ENCODE data around the gene GALNT7.

The GALNT7 gene

DNA sequence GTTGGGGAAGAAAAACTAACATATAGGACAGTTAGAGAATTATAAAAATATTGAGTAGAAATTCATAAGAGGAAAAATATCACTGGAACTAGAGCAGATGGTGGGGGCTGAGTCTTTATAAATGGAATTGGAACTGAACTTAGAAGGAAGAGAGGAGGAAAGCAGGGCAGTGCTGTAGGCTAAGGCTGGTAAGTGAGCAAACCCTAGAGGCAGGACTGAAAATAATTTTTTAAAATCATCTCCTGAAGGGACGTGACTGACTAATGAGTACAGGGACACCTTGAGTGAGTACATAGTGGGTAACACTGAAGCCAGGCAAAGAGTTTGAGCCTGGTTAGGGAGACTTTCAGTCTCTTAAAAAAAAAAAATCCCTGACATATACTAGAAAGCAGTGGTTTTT lies 63.3 kb downstream of the GALNT7 start:
- H3K4me3 ChIP-seq (ENCODE audit: low read depth, low read length), result no peak overlapping the region

DNA sequence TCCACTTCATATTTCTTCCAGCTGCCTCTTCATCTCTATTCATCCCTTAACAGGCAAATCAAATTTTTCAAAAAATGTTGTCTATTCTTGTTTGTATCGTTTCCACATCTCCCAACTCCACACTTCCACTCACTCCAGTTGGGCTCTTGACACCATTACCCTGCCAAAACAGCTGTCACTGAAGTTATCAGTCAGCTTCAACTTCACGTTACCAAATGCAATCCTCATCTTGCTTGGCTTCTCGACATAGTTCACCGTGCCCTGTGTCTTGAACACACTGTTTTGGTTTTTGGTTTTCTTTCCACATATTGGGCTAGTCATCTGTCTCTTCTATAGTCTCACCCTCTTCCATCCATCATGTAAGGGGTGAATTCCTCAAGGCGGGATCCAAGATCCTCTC lies 65.2 kb downstream of the GALNT7 start:
- H3K4me3 ChIP-seq (ENCODE audit: low read depth, low read length), result no peak overlapping the region

DNA sequence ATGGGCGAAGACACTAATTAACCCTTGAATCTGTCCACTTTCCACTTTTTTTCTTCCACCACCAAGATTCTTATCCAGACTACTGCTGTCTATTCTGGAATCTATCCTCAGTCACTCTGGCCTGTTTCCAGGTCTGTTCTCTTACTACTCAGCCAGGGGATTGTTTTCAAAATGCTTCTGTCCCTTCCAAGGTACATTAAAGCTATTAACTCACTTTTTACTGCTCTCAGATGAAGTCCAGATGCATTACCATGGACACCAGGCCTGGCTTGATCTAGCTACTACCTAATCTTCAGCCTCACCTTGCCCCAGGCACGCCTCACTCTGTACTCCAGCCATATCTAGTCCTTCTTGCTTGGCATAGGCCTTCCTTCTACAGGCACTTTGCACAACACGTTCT lies 66.4 kb downstream of the GALNT7 start:
- H3K4me3 ChIP-seq (ENCODE audit: low read depth, low read length), result no peak overlapping the region

DNA sequence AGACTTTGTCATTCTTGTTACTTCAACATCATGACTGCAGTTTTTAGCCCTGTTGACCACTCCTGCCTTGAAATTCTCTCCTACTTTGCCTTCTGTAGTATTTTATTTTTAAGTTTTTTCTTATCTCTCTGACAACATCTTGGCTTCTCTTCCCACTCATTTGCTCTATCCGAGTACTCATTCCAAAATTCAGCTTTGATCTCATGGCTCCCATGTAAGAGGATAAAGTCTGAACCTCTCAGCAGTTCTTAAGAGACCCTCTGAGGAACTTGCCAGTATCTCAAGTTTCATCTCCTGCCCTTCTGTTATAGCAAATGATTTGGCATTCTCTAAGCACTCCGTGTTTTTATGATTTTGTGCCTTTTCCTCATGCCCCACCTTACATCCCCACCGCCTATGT lies 67.7 kb downstream of the GALNT7 start:
- H3K4me3 ChIP-seq (ENCODE audit: low read depth, low read length), result no peak overlapping the region

DNA sequence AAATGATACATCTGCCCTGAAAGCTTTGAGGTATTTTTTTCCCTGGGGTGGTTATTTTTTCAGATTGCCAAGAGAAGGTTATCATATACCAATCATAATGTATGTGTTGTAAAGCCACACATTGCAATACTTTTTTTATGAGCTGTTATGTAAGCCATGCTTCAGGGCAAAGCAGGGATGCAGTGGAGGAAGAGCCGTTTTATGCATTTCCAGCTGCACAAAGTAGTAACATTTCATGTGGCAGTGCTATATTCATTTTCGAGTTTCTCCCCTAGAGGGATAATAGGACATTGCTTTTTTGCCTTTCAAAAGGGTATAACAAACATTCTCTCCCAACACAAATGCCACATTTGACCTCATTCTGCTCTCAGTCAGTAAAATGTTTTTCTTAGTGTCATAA lies 68.5 kb downstream of the GALNT7 start:
- H3K4me3 ChIP-seq (ENCODE audit: low read depth, low read length), result no peak overlapping the region

DNA sequence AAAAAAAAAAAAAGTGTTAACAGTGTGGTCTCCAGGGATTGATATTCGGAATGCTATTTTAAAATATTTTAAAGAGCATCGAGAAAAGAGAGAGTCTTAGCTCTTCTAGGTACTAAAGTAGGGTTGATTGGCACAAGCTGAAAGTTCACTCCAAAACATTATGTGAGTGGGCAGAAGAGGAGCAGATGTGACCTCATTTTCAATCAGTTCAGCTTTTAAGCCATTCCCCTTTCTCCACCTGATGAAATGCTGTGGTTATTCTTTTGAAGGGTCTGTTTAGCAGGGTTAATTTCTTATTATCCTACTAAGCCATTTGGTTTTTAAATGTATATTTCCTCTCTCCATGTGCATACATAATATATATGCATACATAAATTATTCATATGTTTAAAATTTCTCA lies 69.2 kb downstream of the GALNT7 start:
- H3K4me3 ChIP-seq (ENCODE audit: low read depth, low read length), result no peak overlapping the region

DNA sequence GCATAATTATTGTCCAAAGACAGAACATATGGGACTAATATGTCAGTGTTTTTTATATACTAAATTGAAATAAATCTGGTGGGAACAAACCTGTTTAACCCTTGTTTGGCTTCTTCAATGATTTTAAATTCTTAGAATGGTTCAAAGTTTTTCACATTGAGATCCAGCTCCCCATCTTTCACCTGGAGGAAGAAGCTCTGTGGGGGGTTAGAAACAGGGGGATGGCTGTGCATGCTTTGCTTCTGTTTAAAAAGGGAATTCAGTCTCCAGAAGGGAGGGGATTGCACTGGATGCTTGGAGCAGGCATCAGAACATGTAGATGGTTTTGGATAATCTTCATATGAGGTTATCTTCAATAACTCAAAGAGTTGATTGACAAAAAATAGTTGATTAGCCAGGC lies 72.1 kb downstream of the GALNT7 start:
- no peak overlapping the region for H3K4me3 ChIP-seq (ENCODE audit: low read depth, low read length)

DNA sequence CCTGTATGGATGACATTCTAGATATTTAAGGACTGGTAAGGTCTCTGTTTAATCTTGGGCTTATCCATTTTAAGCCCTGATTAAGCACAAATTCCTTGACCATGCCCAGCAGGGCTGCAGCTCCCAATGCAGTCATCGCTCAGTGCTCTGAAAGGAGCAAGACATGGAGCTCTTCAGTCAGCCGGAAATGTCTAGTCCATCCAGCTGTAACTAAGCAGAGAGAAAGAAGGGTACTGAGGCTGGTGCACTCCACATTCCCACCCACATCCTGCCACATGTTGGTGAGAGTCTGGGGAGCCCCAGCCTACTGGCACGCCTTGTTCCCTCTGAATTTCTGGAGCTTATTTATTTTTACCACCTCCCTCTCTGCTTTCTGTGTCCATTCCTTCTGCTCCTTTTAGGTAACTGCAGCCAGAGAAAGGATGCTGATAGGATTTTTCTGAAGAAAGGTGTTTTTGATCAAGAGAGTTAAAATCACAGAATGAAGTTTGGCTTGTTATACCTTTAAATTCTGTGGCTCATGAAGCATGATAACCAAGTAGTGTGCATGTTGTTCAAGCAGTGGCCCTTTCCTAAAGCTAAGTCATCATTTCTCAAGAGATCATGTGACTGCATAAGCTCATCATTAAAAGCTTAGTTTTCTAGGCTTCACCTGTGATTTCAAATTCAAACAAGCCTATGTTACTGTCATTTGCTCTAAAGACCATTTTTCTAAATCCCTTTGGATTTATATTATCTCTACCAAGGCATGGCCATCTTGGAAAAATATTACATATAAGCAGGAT lies 74.0 kb downstream of the GALNT7 start:
- H3K4me3 ChIP-seq (ENCODE audit: low read depth, low read length), result no peak overlapping the region

DNA sequence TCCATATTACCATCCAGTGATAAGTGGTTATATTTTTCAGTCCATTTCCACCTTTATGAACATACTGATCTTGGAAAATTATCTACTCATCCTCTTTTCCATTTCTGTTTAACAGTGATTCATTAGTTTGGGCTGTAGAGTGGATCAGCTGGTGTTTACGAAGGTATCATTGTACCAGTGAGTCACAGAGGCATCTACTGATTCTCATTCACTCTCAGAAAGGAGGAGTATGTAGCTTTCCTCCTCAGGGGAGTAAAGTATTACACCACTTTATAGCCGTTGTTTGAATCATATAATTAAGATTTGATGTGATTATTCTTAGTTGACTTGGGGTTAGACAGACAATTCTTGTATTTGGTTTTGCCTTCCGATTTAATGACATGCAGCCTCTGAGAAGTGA lies 74.7 kb downstream of the GALNT7 start:
- H3K4me3 ChIP-seq (ENCODE audit: low read depth, low read length), result no peak overlapping the region

DNA sequence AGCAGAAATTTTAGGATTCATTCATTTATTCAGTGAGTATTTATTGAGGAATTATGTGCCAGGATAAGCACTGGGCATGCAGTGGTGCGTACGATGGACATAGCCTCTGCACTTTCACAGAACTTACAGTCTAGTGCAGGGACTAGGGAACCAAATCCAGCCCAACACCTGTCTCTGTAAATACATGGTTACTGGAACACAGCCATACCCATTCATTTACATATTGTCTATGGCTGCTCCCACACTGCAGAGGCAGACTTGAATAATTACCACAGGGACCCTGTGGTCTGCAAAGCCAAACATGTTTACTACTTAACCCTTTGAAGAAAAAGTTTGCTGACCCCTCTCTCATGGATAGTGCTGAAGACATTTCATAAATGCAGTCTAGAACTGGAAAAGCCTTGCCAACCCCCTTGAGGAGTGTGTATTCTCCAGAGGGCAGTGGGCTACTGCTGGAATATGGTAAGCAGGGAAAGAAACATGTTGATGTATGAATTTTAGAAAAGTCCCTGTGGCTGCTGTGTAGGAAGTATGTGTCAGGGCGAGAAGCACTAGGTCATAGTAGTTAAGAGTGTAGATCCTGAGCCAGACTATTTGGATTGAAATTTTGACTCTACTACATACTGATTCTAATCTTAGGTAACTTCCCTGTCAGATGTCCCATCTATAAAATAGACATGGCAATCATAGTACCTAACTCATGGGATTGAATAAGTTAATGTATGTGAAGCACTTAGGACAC lies 75.5 kb downstream of the GALNT7 start:
- H3K4me3 ChIP-seq (ENCODE audit: low read depth, low read length), result no peak overlapping the region

DNA sequence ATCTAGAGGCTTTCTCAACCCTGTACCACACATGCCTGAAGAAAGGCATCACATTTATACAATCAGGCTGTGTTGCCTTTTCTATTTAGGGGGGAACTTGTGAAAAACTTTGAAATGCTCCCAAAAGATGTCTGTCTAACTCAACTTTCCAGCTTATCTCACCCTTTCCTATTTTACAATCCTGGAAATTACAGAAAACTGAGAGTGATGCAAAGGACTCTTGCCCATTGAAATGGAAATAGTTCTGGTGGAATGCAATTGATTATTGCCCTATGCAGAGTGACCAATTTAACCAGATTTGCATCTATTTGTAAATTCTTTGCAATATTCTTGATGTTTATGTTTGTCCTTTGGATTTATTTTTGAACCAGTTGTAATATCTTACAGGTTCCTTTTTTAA lies 77.3 kb downstream of the GALNT7 start:
- no peak overlapping the region for H3K4me3 ChIP-seq (ENCODE audit: low read depth, low read length)

DNA sequence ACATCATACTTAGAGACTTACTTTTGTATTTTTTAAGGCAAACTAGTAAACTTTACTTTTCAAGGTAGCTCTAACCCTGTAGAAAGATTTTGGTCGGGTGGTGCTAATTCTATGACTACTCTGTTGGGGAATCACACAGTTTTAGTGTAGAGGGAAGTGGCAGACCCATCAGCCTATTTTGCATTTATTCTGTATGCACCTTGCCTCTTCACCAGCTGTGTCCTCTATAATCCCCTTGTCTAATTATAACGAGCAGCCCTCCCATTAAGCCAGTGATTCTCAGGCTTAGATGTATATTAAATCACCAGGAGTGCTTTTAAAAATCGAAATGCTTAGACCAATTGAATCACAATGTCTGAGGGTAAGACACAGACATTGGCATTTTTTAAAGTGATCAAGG lies 78.1 kb downstream of the GALNT7 start:
- H3K4me3 ChIP-seq (ENCODE audit: low read depth, low read length), result no peak overlapping the region

DNA sequence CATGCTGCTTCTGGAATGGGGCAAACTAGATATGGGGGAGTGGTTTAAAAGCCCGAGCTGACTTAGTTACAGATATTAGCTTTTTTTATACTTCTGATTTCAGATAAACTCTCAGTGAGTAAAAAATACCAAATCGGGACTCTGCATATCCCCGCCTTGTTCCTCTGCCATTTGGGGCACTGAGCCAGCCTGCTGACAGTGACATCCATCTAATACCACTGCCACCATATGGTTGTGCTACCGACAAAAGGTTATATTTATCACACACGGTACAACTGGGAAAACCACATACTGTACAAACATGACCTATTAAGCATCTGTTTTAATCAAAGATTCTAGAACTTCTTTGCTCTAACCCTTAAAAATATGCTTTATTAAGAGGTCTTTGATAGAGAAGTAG lies 78.7 kb downstream of the GALNT7 start:
- no peak overlapping the region for H3K4me3 ChIP-seq (ENCODE audit: low read depth, low read length)

DNA sequence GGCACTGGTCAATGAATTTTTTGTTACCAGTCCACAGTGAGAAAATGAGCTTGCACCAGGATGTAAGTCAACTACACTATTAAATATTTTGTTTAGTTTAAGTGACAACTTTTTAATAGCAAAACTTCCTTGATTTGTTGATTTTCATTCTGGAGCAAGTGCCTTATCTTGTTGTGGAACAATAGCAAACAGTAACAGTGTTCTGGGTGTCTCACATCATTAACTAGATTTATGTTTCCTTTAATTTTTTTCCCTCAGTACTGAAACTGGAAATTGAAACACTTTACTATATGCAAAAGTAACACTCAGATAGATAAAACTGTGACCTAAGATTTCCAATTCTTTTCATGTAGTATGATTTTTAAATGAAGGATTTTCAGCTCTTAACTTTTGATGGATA lies 80.1 kb downstream of the GALNT7 start:
- no peak overlapping the region for H3K4me3 ChIP-seq (ENCODE audit: low read depth, low read length)

DNA sequence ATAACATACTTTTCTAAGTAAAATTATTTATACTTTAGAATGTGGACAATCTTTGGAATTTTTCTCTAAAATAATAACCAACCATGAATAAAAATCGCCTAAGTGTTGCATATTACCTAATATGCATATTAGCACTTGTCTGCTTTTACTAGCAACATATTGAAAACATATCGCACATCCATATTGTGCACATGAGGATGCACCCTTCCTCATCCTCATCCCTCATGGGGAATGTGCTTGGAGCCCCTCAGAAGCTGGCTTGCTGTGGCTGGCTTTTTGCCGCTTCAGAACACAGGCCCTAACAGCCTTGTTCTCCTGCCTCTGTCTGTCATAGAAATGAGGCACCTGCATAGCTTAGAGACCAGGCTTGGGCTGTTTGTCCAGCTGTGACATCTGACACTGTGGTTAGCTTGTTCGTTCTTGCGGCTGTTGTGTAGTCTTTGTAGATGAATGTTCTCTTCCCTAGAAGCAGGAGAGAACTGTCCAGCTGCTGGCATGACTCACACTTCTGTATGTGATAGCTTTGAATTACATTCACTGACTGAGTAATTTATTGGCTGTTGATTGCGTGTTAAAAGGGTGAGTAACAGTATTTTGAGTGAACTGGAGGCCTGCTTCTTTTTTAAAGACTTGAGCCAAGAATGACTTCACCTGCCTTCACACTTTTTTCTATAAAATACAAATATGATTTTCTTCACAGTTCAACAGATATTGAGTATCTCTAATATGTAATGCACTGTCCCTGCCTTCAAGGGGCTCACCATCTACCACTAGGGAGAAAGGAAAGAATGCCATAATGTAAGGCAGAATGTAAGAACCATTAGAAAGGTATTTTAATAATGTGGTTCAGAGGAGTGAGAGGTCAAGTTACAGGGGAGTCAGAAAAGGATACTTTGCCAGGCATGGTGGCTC lies 83.7 kb downstream of the GALNT7 start:
- no peak overlapping the region for H3K4me3 ChIP-seq (ENCODE audit: low read depth, low read length)

DNA sequence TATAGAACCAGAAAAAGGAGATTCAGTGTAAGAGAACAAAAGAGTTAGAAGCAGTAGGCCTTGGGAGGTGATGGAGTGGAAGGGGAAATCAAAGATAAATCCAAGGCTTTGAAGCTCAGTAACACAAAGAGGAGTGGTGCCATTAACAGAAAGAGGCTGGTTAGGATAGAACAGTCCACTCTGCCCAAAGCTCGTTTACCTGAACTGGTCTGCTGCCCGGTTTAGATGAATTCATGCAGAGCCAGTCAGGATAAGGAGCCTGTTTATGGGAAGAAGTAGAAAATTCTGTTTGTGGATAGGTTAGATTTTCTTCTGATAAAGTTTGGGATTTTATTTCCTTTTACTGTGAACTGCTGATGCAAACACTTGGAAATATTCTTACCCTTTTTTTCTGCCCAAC lies 85.0 kb downstream of the GALNT7 start:
- no peak overlapping the region for H3K4me3 ChIP-seq (ENCODE audit: low read depth, low read length)

DNA sequence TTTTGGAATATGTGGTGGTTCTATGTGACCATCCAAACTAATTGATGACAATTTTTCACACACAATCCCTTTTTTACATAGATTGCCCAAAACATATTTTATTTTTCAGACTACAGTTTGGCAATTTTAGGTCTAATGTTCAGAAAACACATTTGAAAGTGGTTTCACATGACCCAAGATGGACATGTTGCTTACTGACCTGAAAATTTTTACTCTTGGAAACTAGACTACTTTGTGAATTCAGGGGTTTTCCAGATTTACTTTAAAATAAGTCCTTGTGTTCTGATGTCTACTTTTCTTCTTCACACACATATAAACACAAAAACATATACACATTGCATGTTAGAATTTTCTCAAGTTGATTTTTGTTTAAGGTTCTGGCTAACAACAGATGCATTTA lies 86.0 kb downstream of the GALNT7 start:
- no peak overlapping the region for H3K4me3 ChIP-seq (ENCODE audit: low read depth, low read length)

DNA sequence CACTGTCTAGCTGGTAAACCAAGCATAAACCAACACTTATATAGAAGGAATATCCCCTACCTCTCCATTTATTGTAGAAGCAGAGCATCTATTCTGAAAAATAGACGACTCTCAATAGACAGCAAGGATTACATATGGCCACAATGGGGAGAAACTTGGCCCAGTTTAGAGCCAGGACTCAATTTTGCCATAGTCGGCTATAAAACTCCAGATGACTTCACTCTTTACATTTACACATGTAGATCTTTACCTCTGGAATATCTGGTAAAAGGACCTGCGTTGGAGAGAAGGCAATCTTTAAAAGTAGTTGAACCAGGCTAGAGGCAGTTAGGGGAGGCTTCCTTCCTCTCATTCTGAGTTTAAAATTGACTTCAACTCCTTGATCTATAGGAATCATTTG lies 88.2 kb downstream of the GALNT7 start:
- no peak overlapping the region for H3K4me3 ChIP-seq (ENCODE audit: low read depth, low read length)

DNA sequence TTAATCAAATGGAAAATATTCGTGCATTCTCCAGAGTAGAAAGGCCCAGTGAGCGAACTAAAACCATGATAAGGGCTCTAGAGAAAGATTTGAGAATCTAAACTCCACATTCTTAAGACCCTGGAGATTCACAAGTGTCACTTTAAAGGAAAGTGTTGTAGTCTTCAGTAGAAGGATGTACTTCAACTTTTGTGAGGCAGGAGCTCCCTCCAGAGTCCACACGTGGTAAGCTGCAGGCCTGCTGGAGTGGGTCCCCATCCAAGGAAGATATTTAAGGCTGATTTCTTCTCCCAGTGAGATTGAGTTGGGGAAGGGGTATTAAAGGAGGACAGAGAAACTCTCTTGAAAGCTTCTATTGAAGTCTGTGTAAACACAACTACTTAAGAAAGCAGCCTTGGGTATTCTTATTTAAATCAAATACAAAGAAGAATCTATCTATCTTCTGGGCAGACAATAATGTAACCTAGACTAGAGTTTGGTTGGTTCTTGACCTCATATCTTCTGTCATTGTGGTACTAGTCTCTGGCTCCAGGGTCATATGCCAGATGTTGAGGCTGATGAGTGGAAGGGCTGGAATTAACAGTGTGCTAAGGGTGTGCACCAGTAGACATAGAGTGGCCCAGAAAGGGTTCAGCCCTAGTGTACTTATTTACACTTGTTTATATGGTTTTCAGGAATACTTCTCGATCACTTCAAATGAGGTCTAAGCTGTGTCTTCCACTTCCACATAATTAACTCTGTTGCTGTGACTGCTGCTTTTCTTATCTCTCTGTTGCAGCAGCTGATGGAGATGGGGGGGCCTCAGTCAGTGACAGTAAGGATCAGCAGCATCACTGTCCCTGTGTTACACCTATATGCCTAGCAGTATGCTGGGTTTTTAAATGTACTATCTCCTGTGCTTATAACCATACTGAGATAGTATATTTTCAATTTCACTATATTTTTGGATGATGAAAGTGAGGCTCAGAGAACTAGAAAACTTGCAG lies 89.4 kb downstream of the GALNT7 start:
- H3K4me3 ChIP-seq (ENCODE audit: low read depth, low read length), result no peak overlapping the region

DNA sequence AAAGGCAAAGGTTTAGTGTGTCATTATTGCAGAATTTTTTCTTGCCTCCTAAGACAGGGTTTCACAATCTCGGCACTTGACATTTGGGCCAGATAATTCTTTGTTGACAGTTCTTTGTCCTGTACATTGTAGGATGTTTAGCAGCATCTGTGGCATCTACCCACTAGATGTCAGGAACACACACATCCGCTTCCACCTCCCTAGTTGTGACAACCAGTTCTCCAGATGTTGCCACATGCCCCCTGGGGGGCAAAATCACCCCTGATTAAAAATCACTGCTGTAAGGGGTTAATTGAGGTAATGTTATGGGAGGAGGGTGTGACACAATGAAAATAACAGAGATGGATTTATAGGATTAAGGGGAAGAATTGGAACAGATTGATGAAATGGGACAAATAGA lies 90.3 kb downstream of the GALNT7 start:
- no peak overlapping the region for H3K4me3 ChIP-seq (ENCODE audit: low read depth, low read length)
